Peyer's patch (tissue), 4 donors: ENCODE measurements around the gene SLC26A9.

Source experiments
- POLR2A ChIP-seq, 2 donors: fragments of 450-650 bp; IDR thresholded peaks; one replicate each; pipeline ENCODE4 v1.5.1; 2017; ENCODE audit warnings: antibody characterized with exemption in 2 of 2, mild to moderate bottlenecking in 2 of 2, moderate library complexity in 2 of 2
- TF ChIP-seq, protein P1 (sequence below), 6 experiments: fragments of 450-650 bp in 4 of 6; fragments of 200-600 bp in 2 of 6; sonication (generic) in 1 of 6; IDR thresholded peaks; one replicate each; pipeline ENCODE4 v1.5.1; 2017 to 2019; ENCODE audit warnings: antibody characterized with exemption in 6 of 6, mild to moderate bottlenecking in 3 of 6, moderate library complexity in 1 of 6

DNA sequence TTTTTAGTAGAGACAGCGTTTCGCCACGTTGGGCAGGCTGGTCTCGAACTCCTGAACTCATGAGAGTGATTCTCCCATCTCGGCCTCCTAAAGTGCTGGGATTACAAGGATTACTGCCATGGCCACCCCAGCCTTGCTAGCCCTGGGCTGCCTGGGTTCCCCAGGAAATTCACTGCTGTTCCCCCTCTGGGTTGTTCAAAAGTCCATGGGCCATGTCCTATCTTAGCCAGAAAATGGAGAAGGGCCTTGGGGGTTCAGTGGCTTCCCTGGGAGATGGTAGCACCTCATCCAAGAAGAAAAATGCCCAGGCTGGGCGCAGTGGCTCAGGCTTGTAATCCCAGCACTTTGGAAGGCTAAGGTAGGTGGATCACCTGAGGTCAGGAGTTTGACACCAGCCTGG is 20.9 kb downstream of the SLC26A9 start:
- TF ChIP-seq POLR2A (IDR thresholded peaks at IDR 0.05), result no peak
- TF ChIP-seq, protein P1, sequence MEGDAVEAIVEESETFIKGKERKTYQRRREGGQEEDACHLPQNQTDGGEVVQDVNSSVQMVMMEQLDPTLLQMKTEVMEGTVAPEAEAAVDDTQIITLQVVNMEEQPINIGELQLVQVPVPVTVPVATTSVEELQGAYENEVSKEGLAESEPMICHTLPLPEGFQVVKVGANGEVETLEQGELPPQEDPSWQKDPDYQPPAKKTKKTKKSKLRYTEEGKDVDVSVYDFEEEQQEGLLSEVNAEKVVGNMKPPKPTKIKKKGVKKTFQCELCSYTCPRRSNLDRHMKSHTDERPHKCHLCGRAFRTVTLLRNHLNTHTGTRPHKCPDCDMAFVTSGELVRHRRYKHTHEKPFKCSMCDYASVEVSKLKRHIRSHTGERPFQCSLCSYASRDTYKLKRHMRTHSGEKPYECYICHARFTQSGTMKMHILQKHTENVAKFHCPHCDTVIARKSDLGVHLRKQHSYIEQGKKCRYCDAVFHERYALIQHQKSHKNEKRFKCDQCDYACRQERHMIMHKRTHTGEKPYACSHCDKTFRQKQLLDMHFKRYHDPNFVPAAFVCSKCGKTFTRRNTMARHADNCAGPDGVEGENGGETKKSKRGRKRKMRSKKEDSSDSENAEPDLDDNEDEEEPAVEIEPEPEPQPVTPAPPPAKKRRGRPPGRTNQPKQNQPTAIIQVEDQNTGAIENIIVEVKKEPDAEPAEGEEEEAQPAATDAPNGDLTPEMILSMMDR (IDR thresholded peaks at IDR 0.05), result no peak
